GM18511 (cell line): ENCODE data around the gene ADD3.

Source experiments
- ATAC-seq: cut with Tn5 transposase; IDR thresholded peaks from one replicate; pipeline ENCODE4 v1.9.1; 2021; ENCODE audit warnings: mild to moderate bottlenecking, moderate library complexity; ENCODE audit not compliant: unreplicated experiment

ADD3 gene

DNA sequence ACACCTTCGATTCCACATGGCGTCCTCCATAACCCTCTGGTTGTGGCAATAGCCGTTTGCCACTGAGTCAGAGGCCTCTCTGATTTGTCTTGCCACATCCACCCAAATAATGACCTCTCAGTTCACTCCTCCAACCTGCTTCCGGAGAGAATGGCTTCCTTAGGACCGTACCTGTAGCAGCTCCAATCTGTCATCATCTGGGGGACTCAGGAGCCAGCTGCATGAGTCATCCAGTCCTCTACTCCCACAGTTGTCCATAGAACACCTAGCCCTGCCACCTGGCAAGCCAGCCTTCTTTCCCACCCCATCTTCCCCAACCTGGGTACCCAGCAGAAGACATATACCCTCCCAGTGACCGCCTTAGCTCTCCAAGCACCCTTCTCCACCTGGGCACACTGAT lies 135.2 kb downstream of the ADD3 start:
- no peak for ATAC-seq

GRCh38 chr10:110144507-110144906 lies 136.7 kb downstream of the ADD3 start:
- ATAC-seq, result no peak

- ATAC-seq, result peak; percentile 63
Observed at GRCh38 chr10:110147961-110148360, 140.2 kb downstream of the ADD3 start.

GRCh38 chr10:110149259-110149658 lies 141.5 kb downstream of the ADD3 start:
- ATAC-seq, result no peak

- ATAC-seq, result no peak
Observed at GRCh38 chr10:110150046-110150445, 142.3 kb downstream of the ADD3 start.

- ATAC-seq, result no peak
Observed at GRCh38 chr10:110150981-110151380, 143.2 kb downstream of the ADD3 start.

GRCh38 chr10:110151467-110151866 lies 143.7 kb downstream of the ADD3 start:
- no peak for ATAC-seq

DNA sequence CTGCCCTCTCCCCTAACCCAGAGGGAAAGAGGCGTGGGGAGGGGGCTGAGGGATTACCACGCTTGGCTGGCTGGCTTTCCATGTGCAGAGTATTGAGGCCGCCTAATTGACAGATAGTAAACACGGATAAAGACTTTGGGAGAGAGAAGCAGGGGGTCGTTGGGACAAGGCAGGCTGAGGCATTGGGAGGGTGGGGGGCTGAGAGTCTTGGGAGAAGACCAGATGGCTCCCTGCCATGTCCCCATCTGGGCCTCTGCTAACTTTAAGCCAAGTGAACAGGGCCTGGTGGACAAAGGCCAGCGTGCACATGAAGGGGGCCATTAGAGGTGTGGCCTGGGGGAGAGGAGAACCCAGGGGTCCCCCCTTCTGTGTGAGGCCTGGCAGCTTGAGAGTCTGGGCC lies 144.2 kb downstream of the ADD3 start:
- ATAC-seq, result no peak

GRCh38 chr10:110153396-110153795 lies 145.6 kb downstream of the ADD3 start:
- ATAC-seq, result no peak

DNA sequence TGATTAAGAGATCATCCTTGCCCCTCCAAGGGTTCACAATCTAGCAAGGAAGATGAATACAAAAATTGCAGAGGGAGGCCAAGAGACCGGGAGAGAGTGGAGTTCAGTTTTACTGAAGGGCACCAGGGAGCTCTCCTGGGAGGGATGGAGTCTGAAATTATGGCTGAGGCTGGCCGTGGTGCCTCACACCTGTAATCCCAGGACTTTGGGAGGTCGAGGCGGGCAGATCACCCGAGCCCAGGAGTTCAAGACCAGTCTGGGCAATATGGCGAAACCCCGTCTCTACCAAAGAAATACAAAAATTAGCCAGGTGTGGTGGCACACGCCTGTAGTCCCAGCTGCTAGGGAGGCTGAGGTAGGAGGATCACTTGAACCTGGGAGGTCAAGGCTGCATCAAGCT lies 148.3 kb downstream of the ADD3 start:
- ATAC-seq, result no peak

DNA sequence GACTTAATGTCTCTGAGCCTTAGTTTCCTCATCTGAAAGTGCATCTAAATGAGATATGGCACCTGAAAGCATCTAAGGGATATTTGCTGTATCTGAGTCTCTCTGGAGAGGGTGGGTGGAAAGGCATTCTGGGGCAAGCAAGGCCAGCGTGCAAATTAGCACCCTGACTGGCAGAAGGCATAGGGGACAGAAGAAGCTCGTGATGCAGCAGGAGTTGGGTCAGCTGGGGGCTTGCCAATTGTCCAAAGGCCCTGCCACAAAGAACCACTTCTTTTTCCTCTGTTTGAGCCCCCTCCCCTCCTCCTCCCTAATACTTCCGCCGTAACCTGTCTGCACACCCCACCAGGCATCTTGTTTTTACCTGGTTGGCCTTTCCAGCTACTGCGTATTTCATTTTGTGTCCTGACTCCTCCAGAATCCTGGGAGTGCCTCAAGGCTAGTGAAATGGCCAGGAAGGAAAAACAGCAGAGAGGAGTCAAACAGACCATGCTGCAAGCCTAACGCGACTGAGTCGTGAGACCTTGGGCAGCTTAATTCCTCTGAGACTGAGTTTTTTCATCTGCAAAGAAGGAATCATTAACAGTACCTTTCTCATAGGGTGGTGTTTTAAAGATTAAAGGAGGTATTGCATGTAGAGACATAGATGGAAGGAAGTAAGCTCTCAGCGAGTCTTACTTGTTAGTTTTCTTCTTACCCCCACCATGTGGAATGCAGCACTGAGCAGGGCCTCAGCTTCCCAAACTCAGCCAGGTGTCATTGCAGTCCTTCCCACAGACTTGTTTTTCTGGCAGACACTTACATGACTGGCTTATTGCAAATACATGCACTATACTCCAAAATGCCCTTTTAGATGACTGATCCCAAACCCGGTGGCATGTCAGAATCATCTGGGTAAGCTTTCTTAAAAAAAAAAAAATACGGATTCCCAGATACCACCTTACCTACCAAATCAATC lies 150.5 kb downstream of the ADD3 start:
- ATAC-seq, result no peak

- ATAC-seq, result no peak
Observed at GRCh38 chr10:110160081-110160480, 152.3 kb downstream of the ADD3 start.

DNA sequence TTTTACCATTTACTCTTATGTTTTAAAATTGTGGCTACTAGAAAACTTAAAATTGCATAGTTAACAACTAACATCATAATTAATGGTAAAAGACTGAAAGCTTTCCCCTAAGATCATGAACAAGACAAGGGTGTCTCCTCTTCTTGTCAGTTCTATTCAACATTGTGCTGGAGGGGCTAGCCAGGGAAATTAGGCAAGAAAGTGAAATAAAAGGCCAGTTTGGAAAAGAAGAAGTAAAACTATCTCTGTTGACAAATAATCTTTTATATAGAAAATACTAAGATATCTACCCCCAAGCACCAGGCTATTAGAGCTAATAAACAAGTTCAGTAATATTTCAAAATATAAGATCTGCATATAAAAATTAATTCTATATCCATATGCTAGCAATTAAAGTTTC lies 152.7 kb downstream of the ADD3 start:
- no peak for ATAC-seq

DNA sequence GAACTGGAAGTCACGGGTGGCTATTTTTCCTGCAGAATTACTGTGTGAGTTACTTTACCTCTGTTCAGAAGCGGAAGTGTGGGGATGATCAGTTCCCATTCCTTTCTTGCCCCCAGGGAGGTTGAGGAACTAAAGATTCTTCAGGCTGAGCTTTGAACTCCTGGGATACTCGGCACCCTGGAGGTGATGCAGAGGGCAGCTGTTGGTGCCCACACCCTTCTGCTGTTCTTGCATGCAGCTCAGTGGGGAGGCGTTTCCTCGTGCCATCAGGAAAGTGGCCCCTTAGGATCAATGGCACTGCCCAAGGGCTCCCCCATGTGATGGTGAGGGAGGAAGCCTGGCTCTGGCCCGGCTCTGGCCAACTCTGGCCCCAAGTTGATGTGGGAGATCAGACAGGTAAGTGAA lies 155.0 kb downstream of the ADD3 start:
- no peak for ATAC-seq

GRCh38 chr10:110163192-110163773 lies 155.5 kb downstream of the ADD3 start:
- ATAC-seq, result no peak

DNA sequence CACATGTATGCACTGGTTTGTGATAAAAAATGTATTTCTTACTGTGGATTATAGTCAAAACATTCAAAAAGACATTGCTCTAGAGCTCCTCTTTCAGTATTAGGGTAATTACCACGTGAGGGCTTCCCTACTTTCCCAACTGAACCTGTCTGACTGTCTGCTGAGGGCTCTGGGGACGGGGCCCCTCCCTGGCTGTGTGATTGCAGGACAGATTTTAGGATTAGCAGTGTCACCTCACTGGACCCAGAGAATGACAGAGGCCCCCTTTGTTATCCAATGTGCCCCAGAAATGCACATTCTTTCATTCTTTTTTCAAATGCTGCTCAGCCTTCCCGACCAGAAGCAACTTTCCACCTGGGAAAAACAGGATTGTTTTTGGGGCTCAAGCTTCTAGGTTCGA lies 156.1 kb downstream of the ADD3 start:
- ATAC-seq, result no peak

DNA sequence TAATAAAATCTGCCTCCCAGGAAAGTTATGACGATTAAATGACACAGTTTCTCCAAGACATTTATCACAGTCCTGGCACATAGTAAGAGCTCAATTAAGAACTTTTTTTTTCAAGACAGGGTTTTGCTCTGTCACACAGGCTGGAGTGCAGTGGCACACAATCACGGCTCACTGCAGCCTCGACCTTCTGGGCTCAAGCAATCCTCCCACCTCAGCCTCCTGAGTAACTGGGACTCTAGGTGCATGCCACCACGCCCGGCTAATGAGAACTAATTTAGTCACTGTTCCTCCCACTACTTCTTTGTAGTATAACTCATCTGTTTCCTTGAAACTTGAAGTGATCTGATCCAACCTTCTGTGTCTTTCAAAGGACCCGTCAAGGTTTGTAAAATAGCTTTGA lies 157.5 kb downstream of the ADD3 start:
- ATAC-seq, result no peak

GRCh38 chr10:110167149-110167548 lies 159.4 kb downstream of the ADD3 start:
- ATAC-seq, result no peak

GRCh38 chr10:110168601-110169481 lies 161.1 kb downstream of the ADD3 start:
- ATAC-seq, result peak; percentile 72

DNA sequence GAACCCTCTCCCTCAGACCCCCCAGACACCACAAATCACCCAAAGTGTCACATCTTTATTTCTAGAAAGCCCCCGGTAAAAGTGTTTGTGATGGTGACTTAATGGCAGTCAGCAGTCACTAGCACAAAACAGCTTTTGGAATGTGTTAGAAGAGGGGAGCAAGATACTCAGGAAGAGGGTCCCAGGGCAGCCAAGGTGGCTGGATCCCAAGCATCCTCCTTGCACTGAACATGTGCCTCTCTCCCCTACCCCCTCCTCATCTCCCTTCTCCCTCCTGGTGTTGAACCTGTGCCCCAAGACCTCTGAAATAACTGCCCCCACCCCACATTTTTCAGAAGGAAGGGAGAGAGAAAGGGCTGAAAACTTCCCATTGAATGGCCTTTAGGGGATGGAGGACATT lies 161.8 kb downstream of the ADD3 start:
- no peak for ATAC-seq
